ENCODE data around the gene KIF16B.
"Not testable (repeated sequence)": the region's sequence is repeated elsewhere in the genome, so short reads cannot be mapped to it uniquely, and the experiment has no call there.

KIF16B gene

GRCh38 chr20:16474363-16474762 is 98.9 kb downstream of the KIF16B start:
- no peak for DNase-seq (ENCODE audit: low spot score)

GRCh38 chr20:16472045-16472872 is 101.0 kb downstream of the KIF16B start:
- no peak for DNase-seq (ENCODE audit: low spot score)

GRCh38 chr20:16469395-16469905 is 103.8 kb downstream of the KIF16B start:
- no peak for DNase-seq (ENCODE audit: low spot score)

GRCh38 chr20:16462711-16463110 is 110.5 kb downstream of the KIF16B start:
- no peak for DNase-seq (ENCODE audit: low spot score)

- DNase-seq (ENCODE audit: low spot score): no peak
These were observed 114.1 kb downstream of the KIF16B start for GRCh38 chr20:16459019-16459700.

GRCh38 chr20:16457514-16457913 is 115.7 kb downstream of the KIF16B start:
- no peak for DNase-seq (ENCODE audit: low spot score)

- no peak for DNase-seq (ENCODE audit: low spot score)
These were observed 117.9 kb downstream of the KIF16B start for GRCh38 chr20:16455324-16455723.

- DNase-seq (ENCODE audit: low spot score): no peak
These were observed 121.3 kb downstream of the KIF16B start for GRCh38 chr20:16451982-16452381.

- no peak for DNase-seq (ENCODE audit: low spot score)
These were observed 122.2 kb downstream of the KIF16B start for GRCh38 chr20:16451001-16451400.

GRCh38 chr20:16446991-16447390 is 126.3 kb downstream of the KIF16B start:
- no peak for DNase-seq (ENCODE audit: low spot score)

GRCh38 chr20:16446246-16446645 is 127.0 kb downstream of the KIF16B start:
- DNase-seq (ENCODE audit: low spot score): no peak

- no peak for DNase-seq (ENCODE audit: low spot score)
These were observed 127.8 kb downstream of the KIF16B start for GRCh38 chr20:16445482-16445881.

GRCh38 chr20:16444057-16444777 is 129.0 kb downstream of the KIF16B start:
- no peak for DNase-seq (ENCODE audit: low spot score)

GRCh38 chr20:16441546-16442164 is 131.6 kb downstream of the KIF16B start:
- DNase-seq (ENCODE audit: low spot score): no peak

- DNase-seq (ENCODE audit: low spot score): no peak
These were observed 132.6 kb downstream of the KIF16B start for GRCh38 chr20:16440686-16441085.

- DNase-seq (ENCODE audit: low spot score): not testable (repeated sequence)
These were observed 133.7 kb downstream of the KIF16B start for GRCh38 chr20:16439540-16439939.

GRCh38 chr20:16438100-16438499 is 135.1 kb downstream of the KIF16B start:
- DNase-seq (ENCODE audit: low spot score): no peak

- no peak for DNase-seq (ENCODE audit: low spot score)
These were observed 135.8 kb downstream of the KIF16B start for GRCh38 chr20:16437387-16437996.

- peak; percentile 32 for DNase-seq (ENCODE audit: low spot score)
These were observed 139.1 kb downstream of the KIF16B start for GRCh38 chr20:16434062-16434664.

- DNase-seq (ENCODE audit: low spot score): no peak
These were observed 140.0 kb downstream of the KIF16B start for GRCh38 chr20:16433293-16433580.
